GM12878 (cell line): ENCODE data around the gene MAPK1. TPM values are rescaled to one million over a fixed set of nuclear protein-coding genes. Genes with fewer than 3 reads are reported as not detected.
A peak's percentile ranks its signal among the peaks of the same experiment; 100 is the strongest.

ENCODE experiments used
- BHLHE40 ChIP-seq, 2 experiments: fragments of 450-650 bp in 1 of 2; IDR thresholded peaks; 2 replicates each; pipeline ENCODE4 v1.6.1; 2011 to 2017; ENCODE audit warnings: low read depth in 2 of 2, borderline replicate concordance in 1 of 2, improper control_type of control experiment in 1 of 2, low read length in 1 of 2, mild to moderate bottlenecking in 1 of 2
- CBFB ChIP-seq: IDR thresholded peaks from 2 replicates; pipeline ENCODE4 v1.6.1; 2016; ENCODE audit warnings: antibody characterized with exemption, low read depth
- CEBPB ChIP-seq, 2 experiments: fragments of 150-350 bp in 1 of 2; IDR thresholded peaks; 2 replicates each; pipeline ENCODE4 v1.6.1; 2012 to 2014; ENCODE audit warnings: low read depth in 2 of 2, low read length in 2 of 2, borderline replicate concordance in 1 of 2, inconsistent platforms in 1 of 2
- CHD1 ChIP-seq: IDR thresholded peaks from 2 replicates; pipeline ENCODE4 v1.6.1; 2012; ENCODE audit warnings: low read depth, low read length, improper control_type of control experiment
- CREM ChIP-seq: IDR thresholded peaks from 2 replicates; pipeline ENCODE4 v1.6.1; 2014; ENCODE audit warnings: antibody characterized with exemption, low read depth
- DPF2 ChIP-seq: fragments of 450-650 bp; IDR thresholded peaks from 2 replicates; pipeline ENCODE4 v1.6.1; 2017; ENCODE audit warnings: mild to moderate bottlenecking
- FOXK2 ChIP-seq: fragments of 450-650 bp; IDR thresholded peaks from 2 replicates; pipeline ENCODE4 v1.6.1; 2017; ENCODE audit warnings: mild to moderate bottlenecking, moderate library complexity
- GATAD2B ChIP-seq: fragments of 450-650 bp; conservative IDR thresholded peaks from 2 replicates; pipeline ENCODE4 v1.6.1; 2017; ENCODE audit warnings: low read depth, mild to moderate bottlenecking, moderate library complexity
- JUND ChIP-seq: IDR thresholded peaks from 2 replicates; pipeline ENCODE4 v1.6.1; 2012; ENCODE audit warnings: low read depth, mild to moderate bottlenecking, low read length, improper control_type of control experiment, moderate library complexity
- LARP7 ChIP-seq: fragments of 450-650 bp; IDR thresholded peaks from 2 replicates; pipeline ENCODE4 v1.6.1; 2017; ENCODE audit warnings: mild to moderate bottlenecking
- MTA2 ChIP-seq: fragments of 450-650 bp; IDR thresholded peaks from 2 replicates; pipeline ENCODE4 v1.6.1; 2016; ENCODE audit warnings: low read depth, mild to moderate bottlenecking, moderate library complexity
- MXI1 ChIP-seq: fragments of 150-350 bp; IDR thresholded peaks from 2 replicates; pipeline ENCODE4 v1.6.1; 2011; ENCODE audit warnings: low read depth, mild to moderate bottlenecking, inconsistent platforms, low read length, improper control_type of control experiment
- MYB ChIP-seq: fragments of 150-350 bp; IDR thresholded peaks from 2 replicates; pipeline ENCODE4 v1.6.1; 2014; ENCODE audit warnings: mild to moderate bottlenecking, low read depth, low read length, borderline replicate concordance
- NFXL1 ChIP-seq: fragments of 450-650 bp; IDR thresholded peaks from 2 replicates; pipeline ENCODE4 v1.6.1; 2017; ENCODE audit warnings: antibody characterized with exemption, mild to moderate bottlenecking, borderline replicate concordance
- PML ChIP-seq: IDR thresholded peaks from 2 replicates; pipeline ENCODE4 v1.6.1; 2012; ENCODE audit warnings: low read length, inconsistent platforms
- RAD21 ChIP-seq: IDR thresholded peaks from 2 replicates; pipeline ENCODE4 v1.6.1; 2011; ENCODE audit warnings: mild to moderate bottlenecking, low read depth, low read length, moderate library complexity; ENCODE audit not compliant: insufficient read depth
- SIX5 ChIP-seq: IDR thresholded peaks from 2 replicates; pipeline ENCODE4 v1.6.1; 2011; ENCODE audit warnings: mild to moderate bottlenecking, low read depth, low read length, moderate library complexity; ENCODE audit not compliant: severe bottlenecking
- SMAD5 ChIP-seq: IDR thresholded peaks from 2 replicates; pipeline ENCODE4 v1.6.1; 2016; ENCODE audit warnings: antibody characterized with exemption, low read depth
- SMC3 ChIP-seq: IDR thresholded peaks from 2 replicates; pipeline ENCODE4 v1.6.1; 2011; ENCODE audit warnings: low read length, improper control_type of control experiment, borderline replicate concordance
- SP1 ChIP-seq: IDR thresholded peaks from one replicate; pipeline ENCODE4 v1.6.1; 2011; ENCODE audit warnings: low read depth, low read length
- SREBF1 ChIP-seq: IDR thresholded peaks from 2 replicates; pipeline ENCODE4 v1.6.1; 2012; ENCODE audit warnings: mild to moderate bottlenecking, low read length
- STAT1 ChIP-seq: fragments of 450-650 bp; conservative IDR thresholded peaks from 2 replicates; pipeline ENCODE4 v1.6.1; 2014; ENCODE audit warnings: antibody characterized with exemption, mild to moderate bottlenecking
- YY1 ChIP-seq: IDR thresholded peaks from 2 replicates; pipeline ENCODE4 v1.6.1; 2011; ENCODE audit warnings: low read depth, mild to moderate bottlenecking, low read length
- polyA plus RNA-seq, 11 experiments: library from polyadenylated mRNA; depleted of rRNA in 4 of 11; unstranded in 6 of 11; stranded (reverse) in 5 of 11; fragments of >200 nt; fragmentation: Nextera tagmentation in 4 of 11; fragmentation: Illumina TruSeq in 1 of 11; extraction: Ambion mirVana in 4 of 11; extraction: Trizol in 1 of 11; gene quantifications; 1 replicate in 1 of 11; 2 replicates in 10 of 11; pipeline versions ENCODE4 v1.2.1 to v1.2.3, GENCODE V29; 2011 to 2016; ENCODE audit warnings: inconsistent platforms in 2 of 11, missing spikeins in 2 of 11, low read depth in 1 of 11
- total RNA-seq, 4 experiments: library from RNA; depleted of rRNA in 3 of 4; stranded (reverse); fragments of >200 nt in 3 of 4; fragmentation: Illumina TruSeq in 1 of 4; extraction: Trizol in 1 of 4; gene quantifications; 2 replicates each; pipeline versions ENCODE4 v1.2.1 to v1.2.3, GENCODE V29; 2013 to 2021
- TF ChIP-seq, protein P1 (sequence below): IDR thresholded peaks from 2 replicates; pipeline ENCODE4 v1.6.1; 2012; ENCODE audit warnings: low read depth, low read length, improper control_type of control experiment
- TF ChIP-seq, protein P2 (sequence below): fragments of 450-650 bp; IDR thresholded peaks from 2 replicates; pipeline ENCODE4 v1.6.1; 2018; ENCODE audit warnings: borderline replicate concordance, mild to moderate bottlenecking; ENCODE audit not compliant: partially characterized antibody
- TF ChIP-seq, protein P3 (sequence below): fragments of 450-650 bp; conservative IDR thresholded peaks from 2 replicates; pipeline ENCODE4 v1.6.1; 2017; ENCODE audit warnings: mild to moderate bottlenecking, moderate library complexity

MAPK1 gene
- total and polyA plus RNA-seq, 10 of the 15 experiments (the other 5 are each of a cell fraction or from before 2014, with no cell fraction given) = 7.0 to 123 (median 58.4) TPM

DNA sequence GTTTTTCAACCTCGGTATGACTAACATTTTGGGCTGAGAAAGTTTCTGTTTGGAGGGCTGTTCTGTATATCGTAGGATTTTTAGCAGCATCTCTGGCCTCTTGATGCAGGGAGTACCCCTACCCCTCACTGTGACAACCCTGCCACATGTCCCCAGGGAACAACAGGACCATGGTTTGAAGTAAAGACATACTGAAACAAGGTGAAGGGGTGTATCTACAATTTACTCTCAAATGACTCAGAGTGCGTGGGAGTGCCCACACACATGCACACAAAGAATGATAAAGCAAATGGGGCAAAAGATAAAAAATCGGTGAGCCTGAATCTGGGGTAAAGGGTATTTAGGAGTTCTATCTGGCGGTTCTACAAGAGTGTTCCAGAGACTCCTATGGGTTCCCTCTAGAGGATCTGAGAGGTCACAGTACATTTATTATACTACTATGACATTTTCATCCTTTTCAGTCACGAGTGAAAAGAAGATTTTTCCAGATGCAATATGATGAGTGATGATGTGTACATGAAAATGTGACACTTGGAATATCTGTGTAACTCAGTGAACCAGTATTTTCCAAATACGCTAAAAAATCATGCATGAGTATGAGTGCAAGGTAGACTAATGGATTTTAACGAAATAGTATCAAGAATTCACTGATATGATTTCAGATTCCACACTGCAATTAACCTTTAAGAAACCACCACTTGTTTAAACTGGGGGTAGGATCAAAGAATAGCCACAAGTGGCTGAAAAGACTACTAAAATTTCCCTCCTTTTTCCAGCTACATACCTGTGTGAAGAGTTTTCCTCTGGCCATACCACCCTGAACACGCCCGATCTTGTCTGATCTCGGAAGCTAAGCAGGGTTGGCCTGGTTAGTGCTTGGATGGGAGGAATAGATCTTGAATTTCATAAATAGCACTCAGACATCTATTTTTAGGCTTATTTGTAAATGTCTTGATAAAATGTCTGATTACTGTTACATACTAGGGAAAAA lies 75.5 kb downstream of the MAPK1 start (continued):
- TF ChIP-seq, protein P1, sequence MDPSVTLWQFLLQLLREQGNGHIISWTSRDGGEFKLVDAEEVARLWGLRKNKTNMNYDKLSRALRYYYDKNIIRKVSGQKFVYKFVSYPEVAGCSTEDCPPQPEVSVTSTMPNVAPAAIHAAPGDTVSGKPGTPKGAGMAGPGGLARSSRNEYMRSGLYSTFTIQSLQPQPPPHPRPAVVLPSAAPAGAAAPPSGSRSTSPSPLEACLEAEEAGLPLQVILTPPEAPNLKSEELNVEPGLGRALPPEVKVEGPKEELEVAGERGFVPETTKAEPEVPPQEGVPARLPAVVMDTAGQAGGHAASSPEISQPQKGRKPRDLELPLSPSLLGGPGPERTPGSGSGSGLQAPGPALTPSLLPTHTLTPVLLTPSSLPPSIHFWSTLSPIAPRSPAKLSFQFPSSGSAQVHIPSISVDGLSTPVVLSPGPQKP = no peak
- TF ChIP-seq SMAD5 (no peak), FOXK2 (no peak), BHLHE40 (IDR thresholded peaks at IDR 0.05; ENCODE audit: borderline replicate concordance in 1 of 2, low read depth in 2 of 2, low read length in 1 of 2) (peak; percentile 31 to 44; a peak in 2 of 4 replicates), SP1 (no peak), SIX5 (no peak), LARP7 (no peak), NFXL1 (no peak), MYB (no peak), SREBF1 (no peak), CBFB (no peak), RAD21 (0 out of 2 replicates have a peak, but pooled peaks have one; percentile 1), CREM (peak; percentile 55; the same call in 1 of the 2 replicates), SMC3 (no peak), YY1 (no peak), DPF2 (0 out of 2 replicates have a peak, but pooled peaks have one; percentile 49), MXI1 (peak; percentile 45; the same call in 1 of the 2 replicates), CHD1 (no peak), STAT1 (no peak), JUND (peak; percentile 52; the same call in 1 of the 2 replicates), PML (0 out of 2 replicates have a peak, but pooled peaks have one; percentile 42), GATAD2B (0 out of 2 replicates have a peak, but pooled peaks have one; percentile 24), CEBPB (IDR thresholded peaks at IDR 0.05; ENCODE audit: borderline replicate concordance in 1 of 2, low read depth in 2 of 2, low read length in 2 of 2) (no peak), MTA2 (0 out of 2 replicates have a peak, but pooled peaks have one; percentile 46)
- TF ChIP-seq, protein P2, sequence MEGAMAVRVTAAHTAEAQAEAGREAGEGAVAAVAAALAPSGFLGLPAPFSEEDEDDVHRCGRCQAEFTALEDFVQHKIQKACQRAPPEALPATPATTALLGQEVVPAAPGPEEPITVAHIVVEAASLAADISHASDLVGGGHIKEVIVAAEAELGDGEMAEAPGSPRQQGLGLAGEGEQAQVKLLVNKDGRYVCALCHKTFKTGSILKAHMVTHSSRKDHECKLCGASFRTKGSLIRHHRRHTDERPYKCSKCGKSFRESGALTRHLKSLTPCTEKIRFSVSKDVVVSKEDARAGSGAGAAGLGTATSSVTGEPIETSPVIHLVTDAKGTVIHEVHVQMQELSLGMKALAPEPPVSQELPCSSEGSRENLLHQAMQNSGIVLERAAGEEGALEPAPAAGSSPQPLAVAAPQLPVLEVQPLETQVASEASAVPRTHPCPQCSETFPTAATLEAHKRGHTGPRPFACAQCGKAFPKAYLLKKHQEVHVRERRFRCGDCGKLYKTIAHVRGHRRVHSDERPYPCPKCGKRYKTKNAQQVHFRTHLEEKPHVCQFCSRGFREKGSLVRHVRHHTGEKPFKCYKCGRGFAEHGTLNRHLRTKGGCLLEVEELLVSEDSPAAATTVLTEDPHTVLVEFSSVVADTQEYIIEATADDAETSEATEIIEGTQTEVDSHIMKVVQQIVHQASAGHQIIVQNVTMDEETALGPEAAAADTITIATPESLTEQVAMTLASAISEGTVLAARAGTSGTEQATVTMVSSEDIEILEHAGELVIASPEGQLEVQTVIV = no peak
- TF ChIP-seq, protein P3, sequence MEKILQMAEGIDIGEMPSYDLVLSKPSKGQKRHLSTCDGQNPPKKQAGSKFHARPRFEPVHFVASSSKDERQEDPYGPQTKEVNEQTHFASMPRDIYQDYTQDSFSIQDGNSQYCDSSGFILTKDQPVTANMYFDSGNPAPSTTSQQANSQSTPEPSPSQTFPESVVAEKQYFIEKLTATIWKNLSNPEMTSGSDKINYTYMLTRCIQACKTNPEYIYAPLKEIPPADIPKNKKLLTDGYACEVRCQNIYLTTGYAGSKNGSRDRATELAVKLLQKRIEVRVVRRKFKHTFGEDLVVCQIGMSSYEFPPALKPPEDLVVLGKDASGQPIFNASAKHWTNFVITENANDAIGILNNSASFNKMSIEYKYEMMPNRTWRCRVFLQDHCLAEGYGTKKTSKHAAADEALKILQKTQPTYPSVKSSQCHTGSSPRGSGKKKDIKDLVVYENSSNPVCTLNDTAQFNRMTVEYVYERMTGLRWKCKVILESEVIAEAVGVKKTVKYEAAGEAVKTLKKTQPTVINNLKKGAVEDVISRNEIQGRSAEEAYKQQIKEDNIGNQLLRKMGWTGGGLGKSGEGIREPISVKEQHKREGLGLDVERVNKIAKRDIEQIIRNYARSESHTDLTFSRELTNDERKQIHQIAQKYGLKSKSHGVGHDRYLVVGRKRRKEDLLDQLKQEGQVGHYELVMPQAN = no peak
